AG04450 (cell line): Measurements from ENCODE around the gene PAK3. TPM values are rescaled to one million over a fixed set of nuclear protein-coding genes. Genes with fewer than 3 reads are reported as not detected.
A peak's percentile ranks its signal among the peaks of the same experiment; 100 is the strongest.

ENCODE experiments used
- CTCF ChIA-PET: fragments of 300-600, 350-600 bp; formaldehyde crosslinking; extraction: SDS; loops from one replicate; lab custom pipeline; 2022; ENCODE audit warnings: antibody characterized with exemption, inconsistent platforms; lab: Charles Lee
- POLR2A ChIA-PET: fragments of 350-600 bp; formaldehyde crosslinking; extraction: SDS; loops from one replicate; lab custom pipeline; 2021; ENCODE audit warnings: antibody characterized with exemption, inconsistent platforms; lab: Yijun Ruan, JAX
- DNase-seq: peaks from one replicate; pipeline ENCODE4 v3.0.0-alpha.2; 2011; ENCODE audit warnings: low read depth, low spot score
- H3K27ac ChIP-seq: one replicate; pipeline ENCODE4 v1.5.1; 2012; ENCODE audit warnings: low read depth, low read length, control low read depth
- H3K27me3 ChIP-seq: one replicate; pipeline ENCODE4 v1.6.0; 2012; ENCODE audit warnings: low read length; ENCODE audit not compliant: control insufficient read depth, insufficient read depth
- H3K4me3 ChIP-seq: 2 replicates; pipeline ENCODE4 v1.5.1; 2011; ENCODE audit warnings: mild to moderate bottlenecking, low read depth, low read length, control low read depth
- H3K9me3 ChIP-seq: 2 replicates; pipeline ENCODE4 v1.5.1; 2012; ENCODE audit warnings: low read length; ENCODE audit not compliant: control insufficient read depth, insufficient read depth
- CTCF ChIP-seq: IDR thresholded peaks from 2 replicates; pipeline ENCODE4 v1.5.1; 2011; ENCODE audit warnings: low read depth, low read length, control low read depth, inconsistent platforms
- polyA minus RNA-seq: library from RNA; depleted of rRNA, polyadenylated mRNA; stranded (reverse); fragments of >200 nt; gene quantifications from 2 replicates; pipeline ENCODE4 v1.2.3, GENCODE V29; 2011; rRNA and poly(A)+ RNA removed
- polyA plus RNA-seq: library from polyadenylated mRNA; depleted of rRNA; stranded (reverse); fragments of >200 nt; gene quantifications from 2 replicates; pipeline ENCODE4 v1.2.3, GENCODE V29; 2011; rRNA removed

Gene PAK3
- polyA plus RNA-seq (0.51 and 0.66 TPM in 2 replicates), polyA minus RNA-seq (1.2 TPM in 2 replicates)

GRCh38 chrX:111095974-111096895 lies at the start of gene PAK3:
TSS of gene PAK3 (plus strand) at chrX:111096191. CDS start at chrX:111123104, 26,913 bp downstream.
- Histone ChIP-seq H3K27ac (no peak within 1 kb of the TSS), H3K27me3 (no peaks in the 10 kb centered on the region), H3K9me3 (no peaks in the 10 kb centered on the region), H3K4me3 (peak within 1 kb of the TSS; percentile 51)
- DNase-seq: peak; percentile 8
- ChIA-PET POLR2A (no interaction called here), CTCF (no interaction called here)
- TF ChIP-seq CTCF: no peak

GRCh38 chrX:111047575-111047974 lies 48.4 kb upstream of the PAK3 start:
- no peak for TF ChIP-seq CTCF
- no peak for DNase-seq
- ChIA-PET POLR2A (no interaction called here), CTCF (no interaction called here)
- Histone ChIP-seq H3K4me3 (no peak overlapping the region), H3K27ac (no peak overlapping the region), H3K9me3 (no peaks in the 10 kb centered on the region), H3K27me3 (no peaks in the 10 kb centered on the region)

- DNase-seq: no peak
- TF ChIP-seq CTCF: no peak
- H3K9me3 ChIP-seq: no peaks in the 10 kb centered on the region
- H3K27ac ChIP-seq: no peak overlapping the region
- no peaks in the 10 kb centered on the region for H3K27me3 ChIP-seq
- H3K4me3 ChIP-seq: no peak overlapping the region
- CTCF ChIA-PET: no interaction called here
- POLR2A ChIA-PET: no interaction called here
These were observed 43.5 kb upstream of the PAK3 start for GRCh38 chrX:111052478-111052877.

GRCh38 chrX:111071542-111072277 lies 24.3 kb upstream of the PAK3 start:
- Histone ChIP-seq H3K4me3 (no peak overlapping the region), H3K27ac (no peak overlapping the region), H3K9me3 (no peaks in the 10 kb centered on the region), H3K27me3 (no peaks in the 10 kb centered on the region)
- TF ChIP-seq CTCF: no peak
- CTCF ChIA-PET: no interaction called here
- no peak for DNase-seq
- POLR2A ChIA-PET: no interaction called here

GRCh38 chrX:111083081-111083480 lies 12.9 kb upstream of the PAK3 start:
- H3K4me3 ChIP-seq: no peak overlapping the region
- no peaks in the 10 kb centered on the region for H3K9me3 ChIP-seq
- TF ChIP-seq CTCF: no peak
- POLR2A ChIA-PET: no interaction called here
- no peaks in the 10 kb centered on the region for H3K27me3 ChIP-seq
- H3K27ac ChIP-seq: no peak overlapping the region
- no peak for DNase-seq
- CTCF ChIA-PET: no interaction called here
